Activated gamma-delta T cell treated with anti-CD3 and anti-CD28 coated beads, Interleukin-2, amount 50 U/mL, for 16 hours (primary cell): ENCODE measurements around the gene PSMB10.

Experiments
- DNase-seq: peaks from one replicate; pipeline ENCODE4 v3.0.0-alpha.2; 2020; ENCODE audit warnings: low read depth

Gene PSMB10

DNA sequence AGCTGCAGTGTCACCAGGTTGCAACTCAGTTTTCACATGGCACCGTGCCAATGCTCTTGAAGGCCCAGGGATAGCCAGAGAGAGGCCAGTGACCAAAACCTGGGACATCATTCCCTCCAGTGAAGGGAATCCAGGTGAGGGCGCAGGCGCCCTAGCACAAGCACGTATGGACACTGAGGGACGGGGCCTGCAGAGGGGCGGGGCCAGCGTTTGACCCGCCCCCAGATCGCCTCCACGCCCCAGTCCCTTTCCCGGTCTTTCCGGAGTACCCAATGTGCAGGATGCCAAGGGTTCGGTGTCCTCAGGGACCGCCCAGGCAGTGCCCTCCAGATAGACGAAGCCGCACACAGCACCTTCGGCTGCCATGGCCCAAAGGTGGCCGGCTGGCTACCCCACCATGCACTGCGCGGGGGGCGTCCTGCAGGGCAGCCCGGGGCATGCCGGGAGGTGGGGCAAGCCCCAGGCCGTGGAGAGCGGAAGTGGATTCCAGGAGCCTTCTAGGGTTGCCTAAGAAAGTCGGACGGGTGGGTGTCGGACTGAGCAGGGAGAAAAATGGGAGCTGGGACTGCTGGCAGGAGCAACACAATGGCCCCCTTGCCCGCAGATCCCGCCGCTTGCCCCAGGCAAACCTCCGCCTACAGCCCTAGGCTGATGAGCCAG, 27.1 kb upstream of the PSMB10 start:
- no peak for DNase-seq

DNA sequence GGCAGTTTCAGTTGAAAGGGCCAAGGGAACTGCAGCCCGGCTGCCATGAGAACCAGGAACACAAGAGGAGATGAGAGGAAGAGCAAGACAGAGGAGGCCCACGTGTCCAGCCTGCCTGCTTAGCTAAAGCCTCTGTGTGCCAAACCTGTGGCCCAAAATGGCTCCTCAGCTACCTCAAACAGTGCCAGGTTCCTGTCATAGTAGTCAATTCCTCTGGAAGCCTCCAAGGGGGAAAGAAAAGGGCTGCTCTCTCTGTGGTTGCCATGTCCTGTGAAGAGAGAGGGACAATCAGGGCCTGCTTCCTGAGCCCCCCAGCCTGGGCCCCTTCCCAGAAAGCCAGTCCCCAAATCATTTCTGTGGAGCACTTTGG, 26.6 kb upstream of the PSMB10 start:
- DNase-seq, result no peak

DNA sequence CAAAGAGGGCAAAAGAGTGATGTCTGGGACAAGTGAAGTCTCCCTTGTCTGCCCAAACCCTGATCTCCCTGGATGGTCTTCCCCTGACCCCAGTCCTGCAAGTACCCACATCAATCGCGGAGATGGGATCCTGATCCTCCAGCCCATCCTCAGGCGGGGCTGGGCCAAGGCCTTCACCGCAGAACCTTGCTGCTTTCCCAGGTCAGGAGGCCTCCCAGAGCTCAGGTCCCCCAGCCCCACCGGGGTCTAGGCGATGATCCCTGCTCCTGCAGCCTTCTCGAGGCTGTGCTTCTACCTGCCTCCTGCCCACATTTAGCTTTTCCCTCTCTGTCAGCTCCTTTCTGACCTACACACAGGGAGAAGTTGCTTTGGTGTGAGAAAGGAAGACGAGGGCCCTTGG, 25.5 kb upstream of the PSMB10 start:
- no peak for DNase-seq

DNA sequence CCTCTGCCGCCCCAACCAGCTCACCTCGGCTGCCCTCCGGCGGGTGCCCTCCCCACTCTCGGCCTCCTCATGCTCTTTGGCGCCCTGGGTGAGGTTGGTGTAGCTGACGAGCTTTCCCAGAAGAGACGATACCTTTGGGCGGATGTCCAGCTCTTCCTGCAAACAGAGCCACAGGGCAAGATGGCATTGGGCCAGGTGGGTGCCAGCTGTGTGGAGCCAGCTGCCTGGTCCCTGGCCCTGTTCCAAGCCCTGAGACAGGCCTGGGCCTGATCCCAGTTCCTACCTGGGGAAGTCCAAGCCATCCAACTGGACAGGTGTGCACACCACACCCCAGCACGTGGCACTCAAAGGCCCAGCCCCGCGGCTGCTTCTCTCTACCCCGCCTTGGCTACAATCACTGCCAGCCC, 24.9 kb upstream of the PSMB10 start:
- no peak for DNase-seq

DNA sequence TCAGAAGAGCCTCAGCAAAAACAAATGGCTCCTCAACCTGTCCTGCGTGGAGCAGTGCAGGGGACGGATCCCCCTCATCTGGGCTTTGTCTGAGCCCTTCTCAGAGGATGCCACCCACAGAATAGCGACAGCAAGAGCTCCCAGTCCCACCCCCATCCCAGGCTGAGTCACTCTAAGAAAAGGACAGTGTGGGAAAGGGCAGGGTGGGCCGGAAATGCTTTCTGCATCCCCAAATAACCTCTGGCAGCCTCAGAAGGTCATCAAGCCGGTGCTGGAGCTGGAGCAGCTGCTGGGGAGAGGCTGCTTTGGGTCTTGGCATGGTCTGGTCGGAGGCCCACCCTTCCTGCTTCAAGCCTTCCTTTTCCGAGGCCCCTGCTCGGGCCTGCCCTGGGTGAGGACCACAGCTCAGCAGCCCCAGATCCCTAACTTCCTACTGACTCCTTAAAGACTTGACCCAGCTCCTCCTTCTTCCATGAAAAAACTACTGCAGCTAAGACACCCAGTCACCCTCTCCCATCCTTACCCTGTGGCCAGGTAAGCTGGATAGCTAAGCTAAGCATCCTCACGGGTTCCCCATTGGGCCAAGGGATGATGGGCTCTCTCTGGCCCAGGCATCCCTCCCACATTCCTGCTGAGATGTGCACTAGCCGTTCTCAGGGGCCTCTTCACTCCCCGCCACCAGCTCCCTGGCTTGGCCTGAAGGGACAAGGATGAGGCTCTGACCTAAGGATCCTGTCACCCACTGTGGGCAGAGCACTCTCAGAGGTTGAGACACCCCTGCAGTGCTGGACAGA, 23.1 kb upstream of the PSMB10 start:
- no peak for DNase-seq

DNA sequence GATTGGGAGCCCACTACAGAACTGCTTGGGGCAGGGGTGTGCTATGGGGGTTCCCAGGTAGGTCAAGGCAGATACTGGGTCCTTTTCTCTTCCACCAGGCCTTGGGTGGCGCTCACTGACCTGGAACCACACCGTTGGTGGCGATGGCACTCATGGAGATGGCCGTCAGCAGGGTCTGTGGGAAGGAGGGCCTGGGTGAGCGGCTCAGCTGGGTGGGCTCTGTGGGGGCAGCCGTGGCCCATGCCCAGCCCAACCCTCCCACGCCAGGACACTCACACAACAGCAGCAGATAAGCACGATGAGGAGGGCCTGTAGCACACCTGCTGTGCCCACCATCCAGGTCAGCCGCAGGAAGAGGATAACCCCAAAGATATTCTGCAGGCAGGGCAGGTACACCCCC, 21.0 kb upstream of the PSMB10 start:
- no peak for DNase-seq

DNA sequence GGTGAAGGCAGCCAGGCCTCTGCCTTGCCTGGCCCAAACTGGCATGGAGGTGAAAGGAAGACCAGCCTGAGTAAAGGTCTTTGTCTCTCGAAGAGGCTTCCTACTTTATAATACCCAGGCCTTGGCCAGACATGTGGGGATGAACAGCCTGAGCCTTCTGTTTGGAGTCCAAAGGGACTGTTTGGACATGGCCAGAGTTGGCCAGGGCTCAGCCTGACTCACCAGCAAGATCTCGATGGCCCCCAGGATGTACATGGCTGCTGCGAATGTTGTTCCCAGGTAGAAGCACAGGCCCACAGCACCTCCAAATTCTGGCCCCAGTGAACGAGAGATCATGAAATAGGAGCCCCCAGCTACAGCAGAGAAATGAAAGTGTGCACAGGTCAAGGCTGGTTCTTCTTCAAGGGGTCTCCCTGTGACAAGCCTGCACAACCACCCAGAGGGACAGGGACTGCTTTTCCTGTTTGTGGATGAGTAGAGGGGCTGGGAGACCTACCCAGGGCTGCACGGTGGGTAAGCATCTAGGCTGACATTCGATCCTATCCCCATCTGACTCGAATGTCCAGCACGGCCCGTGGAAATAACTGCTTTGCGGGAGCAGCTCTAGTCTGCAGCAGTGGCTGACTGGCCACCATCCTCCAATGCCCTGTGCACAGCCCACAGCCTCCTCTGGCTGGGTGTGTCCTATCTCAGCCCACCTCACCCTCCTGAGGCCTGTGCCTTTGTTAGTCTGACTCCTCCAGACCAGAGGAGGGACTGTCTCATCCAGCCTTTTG, 18.0 kb upstream of the PSMB10 start:
- DNase-seq, result no peak

DNA sequence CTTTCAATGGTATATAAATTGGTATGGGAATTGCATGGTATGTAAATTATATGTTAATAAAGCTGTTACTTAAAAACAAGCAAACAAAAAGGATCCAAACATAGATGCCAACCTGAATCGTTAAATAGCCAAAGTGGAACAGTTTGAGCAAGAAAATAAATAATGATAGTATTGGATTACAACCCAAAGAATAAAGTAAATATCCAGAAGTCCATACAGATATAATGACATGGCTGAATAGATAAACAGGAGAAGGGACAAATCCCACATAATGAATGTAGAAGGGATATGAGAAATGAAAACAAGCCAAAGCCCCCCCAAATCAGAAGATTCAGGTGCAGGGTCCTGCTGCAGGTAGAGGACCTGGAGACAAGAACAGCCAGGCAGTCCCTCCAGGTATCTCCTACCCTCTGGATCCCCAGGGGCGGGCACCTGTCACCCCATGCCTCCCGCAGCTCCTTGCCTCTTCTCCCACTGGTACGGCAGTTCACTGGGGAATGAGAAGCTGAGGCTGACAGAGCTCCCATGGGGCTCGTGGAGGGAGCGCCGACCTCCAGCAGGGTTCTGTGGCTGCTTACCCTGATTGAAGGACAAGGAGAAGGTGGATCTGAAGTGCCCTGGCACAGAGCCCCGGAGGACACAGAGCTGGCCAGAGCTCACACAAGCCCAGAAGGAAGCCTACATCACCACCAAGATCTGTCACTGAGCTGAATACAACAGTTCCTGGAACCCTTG, 17.2 kb upstream of the PSMB10 start:
- no peak for DNase-seq

DNA sequence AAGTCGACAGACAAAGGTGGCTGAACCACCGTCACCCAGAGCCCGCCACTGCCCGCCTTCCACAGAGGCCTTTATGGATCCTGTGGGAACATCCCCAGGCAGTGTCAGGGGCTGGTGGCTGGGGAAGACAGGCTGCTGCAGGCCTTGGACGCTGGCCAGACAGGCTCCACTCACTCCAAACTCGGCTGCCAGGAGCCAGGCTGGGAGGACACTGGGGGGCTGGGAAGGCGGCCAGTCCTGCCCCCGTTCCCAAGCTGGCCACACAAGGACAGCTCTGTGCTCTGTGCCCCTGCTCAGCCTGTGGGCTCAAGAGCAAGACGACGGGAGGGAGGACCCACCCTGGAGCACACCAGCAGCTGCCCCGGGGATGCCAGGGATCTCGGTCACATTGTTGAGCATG, 14.8 kb upstream of the PSMB10 start:
- DNase-seq, result no peak

DNA sequence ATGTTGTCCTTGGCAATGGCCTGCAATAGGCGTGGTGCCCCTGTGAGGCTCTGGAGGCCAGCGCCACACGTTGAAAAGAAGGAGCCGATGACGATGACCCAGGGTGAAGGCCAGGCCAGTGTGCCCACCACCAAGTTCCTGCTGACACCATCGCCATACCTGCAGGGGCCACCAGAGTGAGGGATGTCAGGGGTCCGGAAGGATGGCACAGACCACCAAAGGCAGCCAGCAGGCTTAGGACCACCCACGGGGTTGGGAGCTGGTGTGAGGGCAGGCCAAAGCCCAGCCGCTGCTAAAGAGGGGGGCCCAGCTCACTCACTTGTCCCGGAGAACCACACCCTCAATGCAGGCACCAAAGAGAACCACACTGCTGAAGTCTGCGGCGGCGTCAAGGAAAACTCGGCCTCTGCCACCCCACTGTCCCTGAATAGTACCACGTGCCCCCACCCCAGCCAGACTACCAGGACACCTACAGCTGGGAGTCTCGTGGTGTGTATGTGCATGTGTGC, 13.7 kb upstream of the PSMB10 start:
- no peak for DNase-seq

DNA sequence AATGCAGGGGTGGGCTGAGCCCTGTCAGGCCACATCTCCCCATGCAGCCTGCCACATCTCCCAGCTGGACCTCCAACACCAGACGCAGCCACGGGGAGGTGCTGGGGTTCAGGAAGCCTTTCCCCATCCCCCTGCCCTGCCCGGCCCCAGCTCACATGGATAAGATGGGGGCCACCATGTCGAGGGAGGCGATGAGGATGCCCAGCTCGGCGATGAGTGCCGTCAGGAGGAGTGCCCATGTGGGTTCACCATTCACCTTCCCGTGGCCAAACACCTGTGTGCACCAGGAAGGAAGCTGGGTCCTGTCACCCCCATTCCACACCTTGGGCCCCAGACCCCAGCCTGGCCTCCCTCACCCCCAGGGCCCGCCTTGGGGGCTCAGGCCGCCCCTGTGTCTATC, 13.0 kb upstream of the PSMB10 start:
- DNase-seq, result no peak

DNA sequence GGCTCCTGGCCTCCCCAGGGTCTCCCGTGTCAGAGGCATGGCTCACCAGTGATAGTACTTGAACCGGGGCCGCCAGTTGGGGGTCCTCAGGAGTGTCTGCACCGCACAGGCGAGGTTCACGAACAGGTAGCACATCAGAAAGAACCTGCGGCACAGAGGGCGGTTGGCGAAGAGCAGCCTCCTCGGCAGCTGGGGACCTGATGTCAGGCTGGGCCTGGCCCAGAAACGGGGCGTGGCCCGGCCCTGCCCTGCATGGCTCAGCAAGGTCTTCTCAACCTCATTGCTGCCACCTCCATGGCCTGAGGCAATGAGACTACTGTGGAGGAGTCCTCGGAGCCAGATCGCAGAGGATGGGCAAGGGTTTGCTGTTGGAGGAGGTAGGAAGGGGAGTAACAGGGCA, 11.4 kb upstream of the PSMB10 start:
- no peak for DNase-seq

DNA sequence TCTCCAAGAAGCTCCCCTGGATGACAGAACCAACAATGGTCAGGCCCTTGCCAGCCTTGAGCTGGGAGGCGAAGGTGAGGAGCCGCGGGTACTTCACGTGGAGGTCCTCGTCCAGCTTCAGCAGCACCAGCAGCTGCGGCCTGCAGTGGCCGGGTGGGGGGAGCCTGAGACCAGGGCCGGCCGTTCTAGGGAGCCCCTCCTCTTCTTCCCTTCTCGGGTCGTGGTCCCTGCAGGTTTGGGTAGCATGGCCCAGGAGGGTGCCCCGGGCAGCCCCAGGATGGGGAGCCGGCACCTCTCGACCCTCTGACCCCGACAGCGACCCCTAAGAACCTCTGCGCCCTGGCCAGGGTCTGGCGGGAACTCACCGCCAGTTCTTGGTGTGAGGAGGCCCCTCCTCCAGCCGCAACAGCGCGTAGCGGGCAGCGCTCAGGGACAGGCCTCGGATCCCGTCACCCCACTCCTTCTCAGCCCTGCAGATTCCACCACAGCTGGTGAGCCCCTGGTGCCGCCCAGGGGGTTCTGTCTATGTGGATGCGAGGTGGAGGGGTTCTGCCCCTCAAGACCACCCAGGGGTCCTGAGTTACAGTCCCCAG, 10.4 kb upstream of the PSMB10 start:
- no peak for DNase-seq

DNA sequence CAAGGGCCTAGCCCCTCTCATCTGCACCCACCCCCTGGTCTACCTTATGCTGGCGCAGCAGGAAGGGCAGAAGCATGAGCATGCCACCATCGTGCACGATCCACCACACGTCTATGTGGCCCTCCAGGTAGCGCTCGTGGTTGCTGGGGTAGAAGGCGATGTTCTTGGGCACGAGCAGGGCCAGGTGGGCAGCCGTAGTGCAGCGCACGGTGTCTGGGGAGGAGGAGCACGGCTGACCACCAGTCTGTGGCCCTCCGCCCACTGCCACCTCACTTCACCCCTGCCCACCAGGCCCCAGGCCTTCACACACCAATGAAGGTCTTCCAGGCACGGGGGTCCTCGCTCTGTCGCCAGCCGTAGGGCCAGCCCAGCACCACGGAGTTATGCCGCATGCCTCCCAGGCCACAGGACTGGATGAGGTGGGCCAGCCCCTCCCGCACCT, 9.5 kb upstream of the PSMB10 start:
- no peak for DNase-seq

DNA sequence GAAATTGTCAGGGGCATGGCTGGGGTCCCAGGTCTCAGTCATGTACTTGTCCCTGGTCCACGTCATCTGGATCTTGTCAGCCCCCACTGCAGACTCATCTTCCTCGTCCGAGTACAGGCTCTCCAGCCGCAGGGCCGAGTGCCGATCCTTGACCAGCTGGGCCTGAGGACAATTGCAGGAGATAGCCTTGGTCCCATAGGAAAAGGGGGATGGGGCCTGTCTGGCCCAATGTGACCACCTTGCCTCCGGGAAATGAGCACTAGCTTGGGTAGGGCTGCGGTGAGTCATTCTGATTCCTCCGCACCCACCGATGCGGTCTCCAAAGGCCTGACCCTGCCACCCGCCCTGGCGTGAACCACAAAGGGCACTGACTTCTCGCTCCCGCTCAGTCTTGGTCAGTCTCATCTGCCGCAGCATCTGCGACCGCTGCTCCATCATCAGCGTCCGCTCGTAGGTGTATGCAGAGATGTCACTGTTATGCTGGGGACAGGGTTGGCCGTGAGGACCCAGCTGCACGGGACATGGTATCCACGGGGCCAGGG, 8.8 kb upstream of the PSMB10 start:
- no peak for DNase-seq

DNA sequence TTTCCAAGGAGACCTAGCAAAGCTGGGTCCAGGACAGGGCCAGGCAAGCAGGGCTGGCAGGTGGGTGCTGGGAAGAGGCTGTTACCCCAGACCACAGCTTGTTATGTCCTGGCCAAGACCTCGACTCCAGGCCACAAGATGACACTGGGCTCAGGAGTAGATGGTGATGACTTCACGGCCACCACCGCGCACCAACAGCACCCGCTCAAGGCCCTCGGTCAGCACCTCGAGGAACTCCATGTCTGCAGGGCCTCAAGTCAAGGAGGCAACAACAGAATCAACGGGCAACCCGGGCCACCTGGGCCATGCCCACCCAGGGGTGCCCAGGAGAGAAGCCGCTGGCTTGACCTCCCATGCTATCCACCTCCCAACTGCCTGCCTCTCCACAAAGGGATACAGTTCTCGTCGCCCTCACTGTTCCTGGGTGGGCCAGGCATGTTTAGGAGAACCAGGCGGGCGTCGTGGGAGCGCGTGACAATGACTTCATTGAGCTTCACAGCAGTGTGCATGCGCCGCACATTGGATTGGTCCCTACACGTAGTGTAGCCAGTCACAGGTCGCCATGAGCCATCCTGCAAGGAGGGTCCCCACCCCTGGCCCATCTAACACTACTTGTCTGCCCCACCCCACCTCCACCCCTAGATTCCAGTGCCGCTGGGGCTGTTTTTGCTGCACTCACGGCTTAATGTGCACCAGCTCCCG, 8.2 kb upstream of the PSMB10 start:
- no peak for DNase-seq

DNA sequence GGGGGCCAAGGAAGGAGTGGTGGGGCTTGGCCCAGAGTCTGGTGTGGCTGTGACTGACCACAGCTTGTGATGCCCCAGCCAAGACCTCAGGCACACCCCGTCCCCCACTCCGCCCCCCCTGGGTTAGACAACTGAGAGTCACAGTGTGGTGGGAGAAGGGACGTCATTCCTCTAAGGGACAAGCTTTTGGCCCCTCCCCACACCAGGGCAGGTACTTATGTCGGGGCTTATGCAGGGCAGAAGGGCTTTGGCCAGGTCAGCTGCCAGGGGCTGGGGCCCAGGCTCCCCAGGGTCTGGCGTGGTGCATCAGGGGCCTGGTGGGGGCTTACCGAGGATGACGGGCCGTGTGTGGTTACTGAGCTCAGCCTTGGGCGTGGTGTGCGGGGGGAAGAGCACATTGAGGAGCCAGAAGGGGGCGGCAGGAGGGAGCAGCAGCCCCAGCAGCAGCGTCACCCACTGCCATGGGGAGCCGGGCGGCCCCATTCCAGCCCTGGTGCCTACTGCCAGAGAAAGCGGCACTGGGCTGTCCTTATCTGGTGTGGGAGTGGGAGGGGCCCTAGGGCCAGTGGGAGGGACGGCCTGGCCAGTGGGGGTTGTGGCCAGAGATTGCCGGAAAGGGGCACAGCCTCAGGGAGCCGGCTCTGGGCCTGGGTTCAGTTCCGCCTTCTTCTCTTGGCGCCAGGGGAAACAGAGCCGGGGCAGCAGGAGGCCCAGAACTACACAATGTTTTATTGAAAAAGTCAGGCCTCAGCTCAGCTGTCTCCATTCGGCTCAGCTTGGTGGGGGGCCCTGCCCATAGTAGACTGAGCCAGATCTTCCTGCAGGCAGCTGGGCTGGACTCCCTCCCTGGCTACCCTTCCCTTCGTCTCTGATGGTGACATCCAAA, 7.2 kb upstream of the PSMB10 start, which contains the start of gene LCAT:
TSS of gene LCAT (minus strand) at position 502 of the 886 bp plus-strand sequence. CDS start at position 483, 19 bp downstream.
- no peak for DNase-seq

DNA sequence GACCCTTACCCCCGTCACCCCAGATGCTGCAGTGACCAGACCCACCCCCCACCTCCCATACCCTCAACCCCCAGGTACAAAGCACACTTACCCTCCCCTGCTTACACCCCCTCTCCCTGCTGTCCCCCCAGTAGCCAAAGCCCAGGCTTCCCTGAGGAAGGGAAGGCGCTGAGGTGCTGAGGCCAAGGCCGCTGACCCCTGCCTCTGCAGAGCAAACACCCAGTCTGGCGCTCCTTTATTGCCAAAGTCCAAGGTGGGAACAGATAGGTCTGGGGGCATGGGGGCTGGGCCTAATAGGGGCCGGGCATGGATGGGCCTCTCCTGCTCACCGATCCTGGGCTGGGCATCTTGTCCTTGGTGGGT, 6.6 kb upstream of the PSMB10 start:
- no peak for DNase-seq

DNA sequence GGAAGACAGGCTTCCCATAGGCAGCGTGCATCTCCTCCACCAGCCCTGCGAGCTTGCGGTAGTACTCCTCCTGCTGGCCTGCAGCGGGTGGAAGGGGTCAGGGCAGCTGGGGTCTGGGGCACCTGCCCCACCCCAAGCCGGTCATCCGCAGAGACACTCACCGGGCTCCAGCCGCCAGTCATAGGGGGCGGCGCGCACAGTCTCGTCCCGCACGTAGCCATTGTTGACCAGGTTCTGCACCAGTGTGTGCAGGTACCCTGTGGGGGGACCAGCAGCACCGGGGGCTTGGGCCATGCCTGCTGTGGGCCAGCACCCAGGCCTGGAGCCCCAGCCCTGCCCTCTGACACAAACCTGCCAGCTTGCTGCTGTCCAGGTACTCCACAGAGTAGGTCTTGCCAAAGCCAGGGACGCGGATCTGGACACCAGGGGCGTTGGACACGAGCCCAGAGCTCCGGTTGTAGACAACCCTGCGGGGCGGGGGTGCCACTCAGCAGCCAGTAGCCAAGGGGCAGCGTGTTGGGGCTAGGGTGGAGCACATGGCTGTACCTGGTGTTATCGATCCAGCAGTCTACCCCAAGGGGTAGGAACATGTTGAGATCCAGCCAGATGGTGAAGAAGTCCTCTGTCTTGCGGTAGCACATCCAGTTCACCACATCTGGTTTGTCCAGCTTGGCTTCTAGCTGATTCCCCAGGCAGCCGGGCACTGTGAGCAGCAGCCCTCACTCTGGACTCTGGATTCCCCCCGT, 6.0 kb upstream of the PSMB10 start:
- DNase-seq, result no peak
